PC-9 (cell line): ENCODE results near the gene TSHZ2. TPM values are rescaled to one million over a fixed set of nuclear protein-coding genes. Genes with fewer than 3 reads are reported as not detected.

ENCODE experiments used
- BruUV-seq: library from RNA; stranded (reverse); fragments of 400-500 nt; replicated peaks from 2 replicates; lab custom pipeline; 2021; lab: Mats Ljungman, UMichigan
- CTCF ChIA-PET: fragments of 300-600 bp; sonication (Branson Sonifier 250); formaldehyde crosslinking; loops from one replicate; lab custom pipeline; 2022; ENCODE audit warnings: antibody characterized with exemption; lab: Charles Lee
- POLR2A ChIA-PET: fragments of 300-600 bp; sonication (Branson Sonifier 250); formaldehyde crosslinking; loops from one replicate; lab custom pipeline; 2022; ENCODE audit warnings: antibody characterized with exemption; ENCODE audit not compliant: unreplicated experiment; lab: Charles Lee
- DNase-seq, 2 experiments: peaks; one replicate each; pipeline versions ENCODE4 v3.0.0 to v3.0.0-alpha.2; 2015 to 2022; ENCODE audit warnings: mixed read lengths in 1 of 2
- H2AFZ ChIP-seq: fragments of 200-600 bp; sonication (generic); 2 replicates; pipeline ENCODE4 v1.8.1; 2017; ENCODE audit warnings: antibody characterized with exemption
- H3F3A ChIP-seq: fragments of 200-600 bp; sonication (generic); 2 replicates; pipeline ENCODE4 v1.8.1; 2017; ENCODE audit warnings: antibody characterized with exemption, mild to moderate bottlenecking, low read depth; ENCODE audit not compliant: insufficient read depth
- H3K27ac ChIP-seq: fragments of 200-600 bp; sonication (generic); 2 replicates; pipeline ENCODE4 v1.6.1; 2016; ENCODE audit warnings: mixed run types
- H3K27me3 ChIP-seq: fragments of 200-600 bp; sonication (generic); 2 replicates; pipeline ENCODE4 v1.6.1; 2016; ENCODE audit warnings: low read depth, mixed run types; ENCODE audit not compliant: insufficient read depth
- H3K36me3 ChIP-seq: fragments of 200-600 bp; sonication (generic); 2 replicates; pipeline ENCODE4 v1.6.1; 2016; ENCODE audit warnings: low read depth, mixed run types
- H3K4me1 ChIP-seq: fragments of 200-600 bp; sonication (generic); replicated peaks from 2 replicates; pipeline ENCODE4 v1.6.1; 2016; ENCODE audit warnings: mixed run types; ENCODE audit not compliant: insufficient read depth
- H3K4me2 ChIP-seq: fragments of 200-600 bp; sonication (generic); 2 replicates; pipeline ENCODE4 v1.6.1; 2017; ENCODE audit warnings: mixed run types
- H3K4me3 ChIP-seq: fragments of 200-600 bp; sonication (generic); 2 replicates; pipeline ENCODE4 v1.6.1; 2016; ENCODE audit warnings: mixed run types
- H3K79me2 ChIP-seq: fragments of 200-600 bp; sonication (generic); 2 replicates; pipeline ENCODE4 v1.6.1; 2017; ENCODE audit warnings: low read depth, mixed run types
- H3K9me2 ChIP-seq: fragments of 200-600 bp; sonication (generic); 2 replicates; pipeline ENCODE4 v1.8.1; 2017; ENCODE audit warnings: mild to moderate bottlenecking; ENCODE audit not compliant: insufficient read depth
- H3K9me3 ChIP-seq: fragments of 200-600 bp; sonication (generic); 2 replicates; pipeline ENCODE4 v1.8.1; 2016; ENCODE audit warnings: low read depth; ENCODE audit not compliant: insufficient read depth
- H4K20me1 ChIP-seq: fragments of 200-600 bp; sonication (generic); 2 replicates; pipeline ENCODE4 v1.8.1; 2017; ENCODE audit not compliant: insufficient read depth
- EZH2 ChIP-seq: fragments of 200-600 bp; sonication (generic); IDR thresholded peaks from 2 replicates; pipeline ENCODE4 v1.8.0; 2017; ENCODE audit warnings: antibody characterized with exemption, low read depth
- intact Hi-C: fragments of 100-400 bp; cut with micrococcal nuclease; formaldehyde crosslinking; loops from one replicate; pipeline ENCODE4 v1.10.0; 2022; ENCODE audit not compliant: unreplicated experiment
- total RNA-seq: library from RNA; stranded (reverse); gene quantifications from 2 replicates; pipeline ENCODE4 v1.2.3, GENCODE V29; 2021
- TF ChIP-seq, protein P1 (sequence below): fragments of 200-600 bp; sonication (generic); conservative IDR thresholded peaks from 2 replicates; pipeline ENCODE4 v1.6.1; 2017; ENCODE audit warnings: mixed run types, antibody characterized with exemption, mild to moderate bottlenecking, moderate library complexity

Gene TSHZ2
- total RNA-seq, 1 experiment from 2014 or later = not detected

DNA sequence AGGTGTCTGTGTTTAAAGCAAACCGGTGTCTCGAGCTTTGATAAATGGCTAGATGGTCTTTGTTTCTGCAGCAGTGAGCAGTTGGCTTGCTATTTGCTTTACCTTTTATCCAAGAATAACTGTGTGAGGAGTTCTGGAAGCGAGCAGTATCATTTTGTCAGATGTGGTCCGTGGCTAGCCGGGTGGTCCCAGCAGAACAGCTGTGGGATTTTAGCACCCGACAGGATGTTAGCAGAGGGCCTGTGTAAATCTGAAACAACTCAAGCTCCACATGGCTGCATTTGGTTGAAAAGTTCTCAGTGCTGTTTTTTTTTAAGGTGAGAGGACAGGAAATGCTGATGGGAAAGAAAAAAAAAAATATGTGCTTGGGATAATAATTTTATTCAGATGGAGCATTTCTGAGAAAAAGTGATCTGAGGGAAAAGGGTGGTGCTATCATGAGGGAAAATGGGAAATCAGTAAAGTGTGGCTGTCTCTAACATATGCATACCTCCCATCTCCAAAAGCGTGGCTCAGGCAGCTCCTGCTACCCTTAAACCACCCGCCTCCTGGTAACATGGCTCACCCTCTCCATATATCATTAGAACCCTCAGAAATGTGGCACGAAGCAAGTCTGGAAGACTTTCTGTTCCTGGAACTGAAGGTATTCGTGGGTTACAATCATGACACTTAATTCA, 215.4 kb downstream of the TSHZ2 start:
- no peak overlapping the region for H2AFZ ChIP-seq
- intact Hi-C loops = no loop called here
- no peaks in the 10 kb centered on the region for H4K20me1 ChIP-seq
- ChIA-PET POLR2A (no interaction called here), CTCF (no interaction called here)
- H3K4me2 ChIP-seq = no peak overlapping the region
- no peak overlapping the region for H3K27ac ChIP-seq
- H3F3A ChIP-seq = no peaks in the 10 kb centered on the region
- H3K9me2 ChIP-seq = no peaks in the 10 kb centered on the region
- H3K4me3 ChIP-seq = no peak overlapping the region
- H3K9me3 ChIP-seq = no peaks in the 10 kb centered on the region
- TF ChIP-seq EZH2 = no peak
- TF ChIP-seq, protein P1, sequence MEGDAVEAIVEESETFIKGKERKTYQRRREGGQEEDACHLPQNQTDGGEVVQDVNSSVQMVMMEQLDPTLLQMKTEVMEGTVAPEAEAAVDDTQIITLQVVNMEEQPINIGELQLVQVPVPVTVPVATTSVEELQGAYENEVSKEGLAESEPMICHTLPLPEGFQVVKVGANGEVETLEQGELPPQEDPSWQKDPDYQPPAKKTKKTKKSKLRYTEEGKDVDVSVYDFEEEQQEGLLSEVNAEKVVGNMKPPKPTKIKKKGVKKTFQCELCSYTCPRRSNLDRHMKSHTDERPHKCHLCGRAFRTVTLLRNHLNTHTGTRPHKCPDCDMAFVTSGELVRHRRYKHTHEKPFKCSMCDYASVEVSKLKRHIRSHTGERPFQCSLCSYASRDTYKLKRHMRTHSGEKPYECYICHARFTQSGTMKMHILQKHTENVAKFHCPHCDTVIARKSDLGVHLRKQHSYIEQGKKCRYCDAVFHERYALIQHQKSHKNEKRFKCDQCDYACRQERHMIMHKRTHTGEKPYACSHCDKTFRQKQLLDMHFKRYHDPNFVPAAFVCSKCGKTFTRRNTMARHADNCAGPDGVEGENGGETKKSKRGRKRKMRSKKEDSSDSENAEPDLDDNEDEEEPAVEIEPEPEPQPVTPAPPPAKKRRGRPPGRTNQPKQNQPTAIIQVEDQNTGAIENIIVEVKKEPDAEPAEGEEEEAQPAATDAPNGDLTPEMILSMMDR = no peak
- H3K36me3 ChIP-seq = no peaks in the 10 kb centered on the region
- H3K27me3 ChIP-seq = peaks cover 71% of the 10 kb centered on the region
- no TSS peak for BruUV-seq
- no peak for DNase-seq
- H3K4me1 ChIP-seq = no peaks in the 10 kb centered on the region
- no peaks in the 10 kb centered on the region for H3K79me2 ChIP-seq

DNA sequence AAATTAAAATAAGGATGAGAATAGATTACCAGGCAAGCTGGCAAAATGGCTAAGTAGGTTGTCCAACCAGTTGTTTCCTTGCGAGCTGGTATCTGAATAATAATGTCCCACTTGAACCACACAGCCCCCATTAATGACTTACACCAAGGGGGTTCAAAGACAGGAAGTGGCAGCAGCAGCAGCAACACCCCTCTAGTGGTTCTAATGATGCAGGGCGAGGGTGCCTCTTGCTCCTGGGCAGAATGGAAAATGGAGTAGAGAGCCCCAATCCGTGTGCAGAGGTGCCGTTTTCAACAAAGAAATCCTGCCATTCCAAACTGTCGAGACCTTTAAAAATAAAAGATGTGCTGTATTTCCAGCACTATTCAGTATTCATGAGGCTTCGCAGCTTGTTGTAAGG, 218.1 kb downstream of the TSHZ2 start:
- Histone ChIP-seq H3K9me3 (no peaks in the 10 kb centered on the region; the same call in 1 of the 2 replicates), H3K4me1 (no peaks in the 10 kb centered on the region), H2AFZ (no peak overlapping the region), H4K20me1 (no peaks in the 10 kb centered on the region), H3F3A (no peaks in the 10 kb centered on the region), H3K4me2 (no peak overlapping the region), H3K79me2 (no peaks in the 10 kb centered on the region), H3K4me3 (no peak overlapping the region), H3K36me3 (no peaks in the 10 kb centered on the region), H3K9me2 (no peaks in the 10 kb centered on the region), H3K27me3 (peaks cover 71% of the 10 kb centered on the region), H3K27ac (no peak overlapping the region)
- intact Hi-C loops = no loop called here
- TF ChIP-seq EZH2 = no peak
- TF ChIP-seq, protein P1 = no peak
- no TSS peak for BruUV-seq
- DNase-seq = no peak
- CTCF ChIA-PET = no interaction called here
- POLR2A ChIA-PET = no interaction called here

DNA sequence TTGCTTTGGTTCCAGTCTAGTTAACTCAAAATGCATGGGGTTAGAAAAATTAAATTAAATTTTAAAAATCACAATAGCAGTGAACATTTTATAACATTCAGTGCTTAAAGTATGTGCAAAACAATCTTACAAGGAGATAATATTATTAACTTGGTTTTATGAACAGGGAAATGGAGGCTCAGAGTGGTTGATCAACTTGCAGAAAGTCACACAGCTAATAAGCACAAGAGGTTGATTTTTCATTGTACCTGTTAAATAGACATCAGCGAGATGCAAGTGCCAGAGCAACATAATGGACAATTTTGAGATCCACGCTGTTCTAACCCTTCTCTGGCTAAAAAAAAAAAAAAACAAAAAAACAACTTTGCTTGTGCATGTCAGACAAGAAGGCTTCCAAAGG, 219.8 kb downstream of the TSHZ2 start:
- CTCF ChIA-PET = no interaction called here
- H3K27me3 ChIP-seq = peaks cover 73% of the 10 kb centered on the region
- BruUV-seq = no TSS peak

More for the DNA sequence above, 219.8 kb downstream of the TSHZ2 start:
- Histone ChIP-seq H3K9me3 (no peaks in the 10 kb centered on the region; the same call in 1 of the 2 replicates), H3K9me2 (no peaks in the 10 kb centered on the region), H3K4me3 (no peak overlapping the region), H3K4me2 (no peak overlapping the region), H3K27ac (no peak overlapping the region), H3K79me2 (no peaks in the 10 kb centered on the region), H3K4me1 (no peaks in the 10 kb centered on the region), H4K20me1 (no peaks in the 10 kb centered on the region), H3F3A (no peaks in the 10 kb centered on the region), H2AFZ (no peak overlapping the region), H3K36me3 (no peaks in the 10 kb centered on the region)
- DNase-seq = no peak
- no peak for TF ChIP-seq EZH2
- TF ChIP-seq, protein P1 = no peak
- POLR2A ChIA-PET = no interaction called here
- intact Hi-C loops = no loop called here
